PFSK-1 (cell line): ENCODE data around the gene UACA.

ENCODE experiments used
- FOXP2 ChIP-seq: optimal IDR thresholded peaks from 2 replicates; pipeline ENCODE3; 2011; ENCODE audit warnings: borderline replicate concordance, control low read depth, inconsistent platforms; ENCODE audit not compliant: insufficient read depth; ENCODE audit errors: extremely low read length, extremely low read depth
- POLR2AphosphoS5 ChIP-seq: IDR thresholded peaks from 2 replicates; pipeline ENCODE4 v1.6.1; 2012; ENCODE audit warnings: low read depth, mild to moderate bottlenecking, control low read depth, low read length, moderate library complexity
- REST ChIP-seq, 2 experiments: IDR thresholded peaks; 2 replicates each; pipeline versions ENCODE4 v1.6.1 to v1.8.0; 2011 to 2012; ENCODE audit warnings: low read depth in 2 of 2, low read length in 2 of 2, control low read depth in 1 of 2, inconsistent platforms in 1 of 2, mild to moderate bottlenecking in 1 of 2, moderate library complexity in 1 of 2; ENCODE audit not compliant: insufficient read depth in 1 of 2
- SIN3A ChIP-seq: IDR thresholded peaks from 2 replicates; pipeline ENCODE4 v1.6.1; 2012; ENCODE audit warnings: mild to moderate bottlenecking, low read length, moderate library complexity, borderline replicate concordance; ENCODE audit not compliant: insufficient read depth
- TAF1 ChIP-seq: IDR thresholded peaks from 2 replicates; pipeline ENCODE4 v1.6.1; 2012; ENCODE audit warnings: low read length, control low read depth, borderline replicate concordance; ENCODE audit not compliant: insufficient read depth

UACA gene

GRCh38 chr15:70615435-70616310 lies 147.7 kb downstream of the UACA start:
- TF ChIP-seq POLR2AphosphoS5: no peak
- no peak for TF ChIP-seq TAF1
- TF ChIP-seq FOXP2: no peak
- TF ChIP-seq SIN3A: no peak
- TF ChIP-seq REST (IDR thresholded peaks at IDR 0.05; ENCODE audit: insufficient read depth in 1 of 2, low read depth in 2 of 2, low read length in 2 of 2): no peak

GRCh38 chr15:70614221-70614620 lies 149.1 kb downstream of the UACA start:
- TF ChIP-seq FOXP2: no peak
- no peak for TF ChIP-seq SIN3A
- no peak for TF ChIP-seq TAF1
- no peak for TF ChIP-seq REST (IDR thresholded peaks at IDR 0.05; ENCODE audit: insufficient read depth in 1 of 2, low read depth in 2 of 2, low read length in 2 of 2)
- no peak for TF ChIP-seq POLR2AphosphoS5

GRCh38 chr15:70613271-70613670 lies 150.1 kb downstream of the UACA start:
- TF ChIP-seq SIN3A: no peak

- TF ChIP-seq TAF1 (no peak), SIN3A (no peak), FOXP2 (no peak), POLR2AphosphoS5 (no peak), REST (IDR thresholded peaks at IDR 0.05; ENCODE audit: insufficient read depth in 1 of 2, low read depth in 2 of 2, low read length in 2 of 2) (no peak)
Measured at GRCh38 chr15:70611286-70611685, 152.1 kb downstream of the UACA start.

GRCh38 chr15:70610541-70610940 lies 152.8 kb downstream of the UACA start:
- TF ChIP-seq POLR2AphosphoS5 (no peak), TAF1 (no peak), SIN3A (no peak), FOXP2 (no peak), REST (IDR thresholded peaks at IDR 0.05; ENCODE audit: insufficient read depth in 1 of 2, low read depth in 2 of 2, low read length in 2 of 2) (no peak)
